OCI-LY1 (cell line): Measurements from ENCODE around the gene SMYD2.

ENCODE experiments used
- H2AFZ ChIP-seq: fragments of 200-600 bp; sonication (generic), shearing (Covaris generic); 2 replicates; pipeline ENCODE4 v1.6.0; 2014; ENCODE audit warnings: antibody characterized with exemption, mild to moderate bottlenecking, low read length
- H3F3A ChIP-seq: fragments of 200-600 bp; sonication (generic), shearing (Covaris generic); 2 replicates; pipeline ENCODE4 v1.6.0; 2014; ENCODE audit warnings: mild to moderate bottlenecking, antibody characterized with exemption, low read length, moderate library complexity; ENCODE audit not compliant: insufficient read depth
- H3K27ac ChIP-seq: fragments of 200-600 bp; sonication (generic); 2 replicates; pipeline ENCODE4 v1.5.1; 2014; ENCODE audit warnings: low read length, mixed run types, mild to moderate bottlenecking, low read depth; ENCODE audit not compliant: poor library complexity, severe bottlenecking
- H3K27me3 ChIP-seq: fragments of 200-600 bp; sonication (generic); 2 replicates; pipeline ENCODE4 v1.6.0; 2014; ENCODE audit warnings: antibody characterized with exemption, mild to moderate bottlenecking, low read length, moderate library complexity; ENCODE audit not compliant: insufficient read depth
- H3K36me3 ChIP-seq: fragments of 200-600 bp; sonication (generic); 2 replicates; pipeline ENCODE4 v1.6.1; 2014; ENCODE audit warnings: mild to moderate bottlenecking, antibody characterized with exemption, low read length, moderate library complexity, mixed read lengths; ENCODE audit not compliant: insufficient read depth
- H3K4me1 ChIP-seq: fragments of 200-600 bp; sonication (generic); 2 replicates; pipeline ENCODE4 v1.5.1; 2014; ENCODE audit warnings: mild to moderate bottlenecking, low read length, moderate library complexity; ENCODE audit not compliant: insufficient read depth, severe bottlenecking
- H3K4me2 ChIP-seq: fragments of 200-600 bp; sonication (generic), shearing (Covaris generic); 2 replicates; pipeline ENCODE4 v1.6.1; 2014; ENCODE audit warnings: low read length
- H3K4me3 ChIP-seq: fragments of 200-600 bp; sonication (generic); 2 replicates; pipeline ENCODE4 v1.5.1; 2014; ENCODE audit warnings: low read length, low read depth, mild to moderate bottlenecking, mixed read lengths; ENCODE audit not compliant: poor library complexity, severe bottlenecking
- H3K79me2 ChIP-seq: fragments of 200-600 bp; shearing (Covaris generic); 2 replicates; pipeline ENCODE4 v1.6.1; 2016; ENCODE audit warnings: mixed run types, low read length, mixed read lengths; ENCODE audit not compliant: insufficient read depth
- H3K9ac ChIP-seq: fragments of 200-600 bp; sonication (generic), shearing (Covaris generic); 2 replicates; pipeline ENCODE4 v1.6.1; 2014; ENCODE audit warnings: mild to moderate bottlenecking, low read length, mixed read lengths
- H3K9me2 ChIP-seq: fragments of 200-600 bp; sonication (generic), shearing (Covaris generic); 2 replicates; pipeline ENCODE4 v1.6.1; 2014; ENCODE audit warnings: low read depth, mild to moderate bottlenecking, low read length, mixed read lengths
- H3K9me3 ChIP-seq: fragments of 200-600 bp; shearing (Covaris generic); 2 replicates; pipeline ENCODE4 v1.6.1; 2014; ENCODE audit warnings: low read length, mixed read lengths
- H4K20me1 ChIP-seq: fragments of 200-600 bp; sonication (generic), shearing (Covaris generic); 2 replicates; pipeline ENCODE4 v1.6.0; 2016; ENCODE audit warnings: mild to moderate bottlenecking, low read length; ENCODE audit not compliant: insufficient read depth
- EZH2 ChIP-seq: fragments of 200-600 bp; sonication (generic), shearing (Covaris generic); IDR thresholded peaks from 2 replicates; pipeline ENCODE4 v1.8.0; 2017; ENCODE audit warnings: borderline replicate concordance, mixed run types, mild to moderate bottlenecking, antibody characterized with exemption, low read length, moderate library complexity, mixed read lengths
- TF ChIP-seq, protein P1 (sequence below): fragments of 200-600 bp; sonication (generic), shearing (Covaris generic); IDR thresholded peaks from 2 replicates; pipeline ENCODE4 v1.5.1; 2017; ENCODE audit warnings: mild to moderate bottlenecking, antibody characterized with exemption, low read length, moderate library complexity, mixed read lengths

Gene SMYD2

DNA sequence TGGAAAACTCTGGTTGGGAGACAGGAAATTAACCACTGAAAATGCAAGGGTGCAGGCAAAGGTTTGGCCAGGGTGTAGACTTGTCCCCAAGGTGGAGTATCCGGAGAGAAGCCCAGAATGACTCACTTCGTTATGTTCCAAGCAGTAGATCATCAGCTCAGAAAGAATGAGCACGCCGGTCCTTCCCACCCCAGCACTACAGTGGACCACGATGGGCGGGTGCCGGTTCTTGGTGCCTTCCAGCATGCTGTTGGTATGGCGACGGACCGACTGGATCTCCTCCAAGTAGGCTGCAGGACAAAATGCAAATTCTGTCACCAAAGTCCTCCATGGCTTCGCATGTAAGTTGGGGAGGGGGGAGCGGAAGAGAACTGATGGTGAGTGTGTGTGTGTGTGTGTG lies 83.4 kb downstream of the SMYD2 start:
- Histone ChIP-seq H3K79me2 (no peaks in the 10 kb centered on the region), H3K27ac (no peak overlapping the region), H3K9ac (no peak overlapping the region), H3K4me1 (no peaks in the 10 kb centered on the region), H3K27me3 (no peaks in the 10 kb centered on the region), H3K9me2 (no peaks in the 10 kb centered on the region), H3F3A (no peaks in the 10 kb centered on the region), H4K20me1 (no peaks in the 10 kb centered on the region), H3K4me3 (no peak overlapping the region), H3K36me3 (no peaks in the 10 kb centered on the region), H3K4me2 (no peak overlapping the region), H2AFZ (no peak overlapping the region), H3K9me3 (no peaks in the 10 kb centered on the region)
- TF ChIP-seq, protein P1, sequence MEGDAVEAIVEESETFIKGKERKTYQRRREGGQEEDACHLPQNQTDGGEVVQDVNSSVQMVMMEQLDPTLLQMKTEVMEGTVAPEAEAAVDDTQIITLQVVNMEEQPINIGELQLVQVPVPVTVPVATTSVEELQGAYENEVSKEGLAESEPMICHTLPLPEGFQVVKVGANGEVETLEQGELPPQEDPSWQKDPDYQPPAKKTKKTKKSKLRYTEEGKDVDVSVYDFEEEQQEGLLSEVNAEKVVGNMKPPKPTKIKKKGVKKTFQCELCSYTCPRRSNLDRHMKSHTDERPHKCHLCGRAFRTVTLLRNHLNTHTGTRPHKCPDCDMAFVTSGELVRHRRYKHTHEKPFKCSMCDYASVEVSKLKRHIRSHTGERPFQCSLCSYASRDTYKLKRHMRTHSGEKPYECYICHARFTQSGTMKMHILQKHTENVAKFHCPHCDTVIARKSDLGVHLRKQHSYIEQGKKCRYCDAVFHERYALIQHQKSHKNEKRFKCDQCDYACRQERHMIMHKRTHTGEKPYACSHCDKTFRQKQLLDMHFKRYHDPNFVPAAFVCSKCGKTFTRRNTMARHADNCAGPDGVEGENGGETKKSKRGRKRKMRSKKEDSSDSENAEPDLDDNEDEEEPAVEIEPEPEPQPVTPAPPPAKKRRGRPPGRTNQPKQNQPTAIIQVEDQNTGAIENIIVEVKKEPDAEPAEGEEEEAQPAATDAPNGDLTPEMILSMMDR, result no peak
- no peak for TF ChIP-seq EZH2

DNA sequence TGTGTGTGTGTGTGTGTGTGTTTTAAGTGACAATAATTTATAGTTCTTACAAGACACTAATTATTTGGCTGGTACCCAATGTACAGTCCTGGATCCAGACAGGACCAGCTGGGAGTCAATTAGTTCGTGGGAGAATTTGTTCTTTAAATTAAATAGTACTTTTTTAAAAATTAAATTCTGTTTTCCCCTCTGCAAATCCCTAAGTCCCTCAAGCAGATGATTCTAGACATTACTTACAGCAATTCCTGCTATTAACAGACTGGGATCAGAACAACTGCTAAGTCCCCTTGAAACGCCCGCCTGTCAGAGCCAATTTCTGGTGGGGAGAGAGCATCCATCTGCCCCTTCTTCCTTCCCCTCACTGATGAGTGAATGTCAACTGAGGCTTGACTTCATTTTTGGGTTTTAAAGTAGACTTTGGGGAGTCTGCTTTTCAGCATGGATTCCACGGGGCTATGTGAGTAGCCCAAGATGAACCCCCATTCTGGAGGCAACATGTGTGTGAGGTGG lies 83.9 kb downstream of the SMYD2 start:
- H3K36me3 ChIP-seq, result no peaks in the 10 kb centered on the region
- H3K4me2 ChIP-seq, result no peak overlapping the region
- no peak for TF ChIP-seq EZH2
- TF ChIP-seq, protein P1, result no peak
- H3F3A ChIP-seq, result no peaks in the 10 kb centered on the region
- H4K20me1 ChIP-seq, result no peaks in the 10 kb centered on the region
- H3K9me3 ChIP-seq, result no peaks in the 10 kb centered on the region
- no peak overlapping the region for H3K27ac ChIP-seq
- no peaks in the 10 kb centered on the region for H3K4me1 ChIP-seq
- H3K9ac ChIP-seq, result no peak overlapping the region
- H3K4me3 ChIP-seq, result no peak overlapping the region
- H2AFZ ChIP-seq, result no peak overlapping the region
- H3K79me2 ChIP-seq, result no peaks in the 10 kb centered on the region
- no peaks in the 10 kb centered on the region for H3K9me2 ChIP-seq
- H3K27me3 ChIP-seq, result no peaks in the 10 kb centered on the region

DNA sequence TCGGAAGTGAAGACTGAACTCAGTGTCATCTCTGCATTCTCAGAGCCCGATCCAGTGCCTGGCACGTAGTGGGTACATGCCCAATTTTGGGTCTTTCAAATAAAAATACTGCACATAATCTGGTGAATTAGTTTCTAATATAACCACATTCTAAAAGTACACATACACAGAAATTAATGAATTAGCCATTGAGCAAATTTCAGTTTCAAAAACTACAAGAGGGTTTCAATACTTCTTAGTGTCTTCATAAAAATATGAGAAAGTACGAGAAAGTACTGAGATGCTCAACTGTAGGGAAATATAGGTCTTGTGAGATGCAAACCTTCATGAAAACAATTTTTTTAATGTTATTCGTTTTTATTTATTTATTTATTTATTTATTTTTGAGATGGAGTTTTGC lies 86.9 kb downstream of the SMYD2 start:
- Histone ChIP-seq H3K9ac (no peak overlapping the region), H4K20me1 (no peaks in the 10 kb centered on the region), H3K36me3 (no peaks in the 10 kb centered on the region)

More for the DNA sequence above, 86.9 kb downstream of the SMYD2 start:
- H3K4me2 ChIP-seq, result no peak overlapping the region
- no peak overlapping the region for H3K4me3 ChIP-seq
- no peaks in the 10 kb centered on the region for H3K79me2 ChIP-seq
- H2AFZ ChIP-seq, result no peak overlapping the region
- no peak overlapping the region for H3K27ac ChIP-seq
- H3K9me3 ChIP-seq, result no peaks in the 10 kb centered on the region
- no peaks in the 10 kb centered on the region for H3K9me2 ChIP-seq
- no peaks in the 10 kb centered on the region for H3K4me1 ChIP-seq
- peaks cover 5% of the 10 kb centered on the region; the same call in 1 of the 2 replicates for H3K27me3 ChIP-seq
- no peaks in the 10 kb centered on the region for H3F3A ChIP-seq
- TF ChIP-seq, protein P1, result no peak
